ENCODE measurements around the gene STOX2. TPM values are rescaled to one million over a fixed set of nuclear protein-coding genes. Genes with fewer than 3 reads are reported as not detected.

STOX2 gene
- total and polyA plus RNA-seq, 2 of the 13 experiments (the other 11 are each of a cell fraction or from before 2014, with no cell fraction given), result 0.01 to 0.15 TPM

DNA sequence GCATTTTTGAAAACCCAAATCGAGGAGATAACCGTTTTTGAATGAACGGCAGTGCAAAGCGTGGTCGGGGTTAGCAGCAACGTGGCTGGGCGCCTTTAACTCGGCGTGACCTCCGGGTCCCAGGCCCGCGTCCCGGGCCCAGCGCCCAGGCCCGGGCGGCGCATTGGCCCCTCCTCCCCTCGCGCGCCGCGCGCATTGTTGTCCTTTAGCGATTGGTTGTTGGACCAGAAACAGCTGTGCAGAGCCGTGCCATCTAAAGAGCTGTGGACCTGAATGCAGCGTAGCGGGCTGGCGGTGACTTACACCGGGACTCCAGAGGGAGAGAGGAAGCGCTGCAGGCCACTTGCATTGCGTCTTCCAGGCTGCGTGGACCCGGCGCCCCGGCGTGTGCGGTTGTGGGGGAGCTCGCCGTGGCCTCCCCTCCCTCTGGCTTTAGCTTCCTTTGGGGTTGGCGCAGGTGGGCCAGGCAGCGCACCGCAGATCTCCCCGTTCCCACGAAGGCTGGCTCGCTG, at the start of gene STOX2 (continued):
- TF ChIP-seq SP2 (CRISPR knock-in tag; IDR thresholded peaks at IDR 0.05) (no peak), ZNF850 (CRISPR knock-in tag; conservative IDR thresholded peaks at IDR 0.05) (no peak), ZNF674 (CRISPR knock-in tag; IDR thresholded peaks at IDR 0.05; ENCODE audit: low read depth) (no peak), MIXL1 (CRISPR knock-in tag; IDR thresholded peaks at IDR 0.05) (no peak), ZNF276 (CRISPR knock-in tag; IDR thresholded peaks at IDR 0.05; ENCODE audit: low read depth) (no peak), ELF3 (CRISPR knock-in tag; IDR thresholded peaks at IDR 0.05) (no peak), ZFP82 (CRISPR knock-in tag; IDR thresholded peaks at IDR 0.05; ENCODE audit: borderline replicate concordance) (no peak), PHF20 (CRISPR knock-in tag; IDR thresholded peaks at IDR 0.05) (no peak), SMAD1 (CRISPR knock-in tag; IDR thresholded peaks at IDR 0.05; ENCODE audit: borderline replicate concordance, low read depth) (no peak), ZNF563 (CRISPR knock-in tag; IDR thresholded peaks at IDR 0.05) (no peak), SNRNP70 (IDR thresholded peaks at IDR 0.05; ENCODE audit: low read depth, low read length) (no peak), ZSCAN22 (CRISPR knock-in tag; IDR thresholded peaks at IDR 0.05) (no peak), SALL1 (CRISPR knock-in tag; IDR thresholded peaks at IDR 0.05) (no peak), ZNF331 (CRISPR knock-in tag; IDR thresholded peaks at IDR 0.05) (peak; percentile 64; the same call in 1 of the 2 replicates), CERS6 (CRISPR knock-in tag; IDR thresholded peaks at IDR 0.05) (no peak), HNRNPLL (IDR thresholded peaks at IDR 0.05; ENCODE audit: low read depth, low read length, poor library complexity, severe bottlenecking) (peak; percentile 55)
- TF ChIP-seq, protein P1, sequence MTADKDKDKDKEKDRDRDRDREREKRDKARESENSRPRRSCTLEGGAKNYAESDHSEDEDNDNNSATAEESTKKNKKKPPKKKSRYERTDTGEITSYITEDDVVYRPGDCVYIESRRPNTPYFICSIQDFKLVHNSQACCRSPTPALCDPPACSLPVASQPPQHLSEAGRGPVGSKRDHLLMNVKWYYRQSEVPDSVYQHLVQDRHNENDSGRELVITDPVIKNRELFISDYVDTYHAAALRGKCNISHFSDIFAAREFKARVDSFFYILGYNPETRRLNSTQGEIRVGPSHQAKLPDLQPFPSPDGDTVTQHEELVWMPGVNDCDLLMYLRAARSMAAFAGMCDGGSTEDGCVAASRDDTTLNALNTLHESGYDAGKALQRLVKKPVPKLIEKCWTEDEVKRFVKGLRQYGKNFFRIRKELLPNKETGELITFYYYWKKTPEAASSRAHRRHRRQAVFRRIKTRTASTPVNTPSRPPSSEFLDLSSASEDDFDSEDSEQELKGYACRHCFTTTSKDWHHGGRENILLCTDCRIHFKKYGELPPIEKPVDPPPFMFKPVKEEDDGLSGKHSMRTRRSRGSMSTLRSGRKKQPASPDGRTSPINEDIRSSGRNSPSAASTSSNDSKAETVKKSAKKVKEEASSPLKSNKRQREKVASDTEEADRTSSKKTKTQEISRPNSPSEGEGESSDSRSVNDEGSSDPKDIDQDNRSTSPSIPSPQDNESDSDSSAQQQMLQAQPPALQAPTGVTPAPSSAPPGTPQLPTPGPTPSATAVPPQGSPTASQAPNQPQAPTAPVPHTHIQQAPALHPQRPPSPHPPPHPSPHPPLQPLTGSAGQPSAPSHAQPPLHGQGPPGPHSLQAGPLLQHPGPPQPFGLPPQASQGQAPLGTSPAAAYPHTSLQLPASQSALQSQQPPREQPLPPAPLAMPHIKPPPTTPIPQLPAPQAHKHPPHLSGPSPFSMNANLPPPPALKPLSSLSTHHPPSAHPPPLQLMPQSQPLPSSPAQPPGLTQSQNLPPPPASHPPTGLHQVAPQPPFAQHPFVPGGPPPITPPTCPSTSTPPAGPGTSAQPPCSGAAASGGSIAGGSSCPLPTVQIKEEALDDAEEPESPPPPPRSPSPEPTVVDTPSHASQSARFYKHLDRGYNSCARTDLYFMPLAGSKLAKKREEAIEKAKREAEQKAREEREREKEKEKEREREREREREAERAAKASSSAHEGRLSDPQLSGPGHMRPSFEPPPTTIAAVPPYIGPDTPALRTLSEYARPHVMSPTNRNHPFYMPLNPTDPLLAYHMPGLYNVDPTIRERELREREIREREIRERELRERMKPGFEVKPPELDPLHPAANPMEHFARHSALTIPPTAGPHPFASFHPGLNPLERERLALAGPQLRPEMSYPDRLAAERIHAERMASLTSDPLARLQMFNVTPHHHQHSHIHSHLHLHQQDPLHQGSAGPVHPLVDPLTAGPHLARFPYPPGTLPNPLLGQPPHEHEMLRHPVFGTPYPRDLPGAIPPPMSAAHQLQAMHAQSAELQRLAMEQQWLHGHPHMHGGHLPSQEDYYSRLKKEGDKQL (CRISPR knock-in tag; IDR thresholded peaks at IDR 0.05; ENCODE audit: low read depth), result no peak
- TF ChIP-seq, protein P2, sequence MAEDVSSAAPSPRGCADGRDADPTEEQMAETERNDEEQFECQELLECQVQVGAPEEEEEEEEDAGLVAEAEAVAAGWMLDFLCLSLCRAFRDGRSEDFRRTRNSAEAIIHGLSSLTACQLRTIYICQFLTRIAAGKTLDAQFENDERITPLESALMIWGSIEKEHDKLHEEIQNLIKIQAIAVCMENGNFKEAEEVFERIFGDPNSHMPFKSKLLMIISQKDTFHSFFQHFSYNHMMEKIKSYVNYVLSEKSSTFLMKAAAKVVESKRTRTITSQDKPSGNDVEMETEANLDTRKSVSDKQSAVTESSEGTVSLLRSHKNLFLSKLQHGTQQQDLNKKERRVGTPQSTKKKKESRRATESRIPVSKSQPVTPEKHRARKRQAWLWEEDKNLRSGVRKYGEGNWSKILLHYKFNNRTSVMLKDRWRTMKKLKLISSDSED (CRISPR knock-in tag; IDR thresholded peaks at IDR 0.05), result no peak
- TF ChIP-seq, protein P3, sequence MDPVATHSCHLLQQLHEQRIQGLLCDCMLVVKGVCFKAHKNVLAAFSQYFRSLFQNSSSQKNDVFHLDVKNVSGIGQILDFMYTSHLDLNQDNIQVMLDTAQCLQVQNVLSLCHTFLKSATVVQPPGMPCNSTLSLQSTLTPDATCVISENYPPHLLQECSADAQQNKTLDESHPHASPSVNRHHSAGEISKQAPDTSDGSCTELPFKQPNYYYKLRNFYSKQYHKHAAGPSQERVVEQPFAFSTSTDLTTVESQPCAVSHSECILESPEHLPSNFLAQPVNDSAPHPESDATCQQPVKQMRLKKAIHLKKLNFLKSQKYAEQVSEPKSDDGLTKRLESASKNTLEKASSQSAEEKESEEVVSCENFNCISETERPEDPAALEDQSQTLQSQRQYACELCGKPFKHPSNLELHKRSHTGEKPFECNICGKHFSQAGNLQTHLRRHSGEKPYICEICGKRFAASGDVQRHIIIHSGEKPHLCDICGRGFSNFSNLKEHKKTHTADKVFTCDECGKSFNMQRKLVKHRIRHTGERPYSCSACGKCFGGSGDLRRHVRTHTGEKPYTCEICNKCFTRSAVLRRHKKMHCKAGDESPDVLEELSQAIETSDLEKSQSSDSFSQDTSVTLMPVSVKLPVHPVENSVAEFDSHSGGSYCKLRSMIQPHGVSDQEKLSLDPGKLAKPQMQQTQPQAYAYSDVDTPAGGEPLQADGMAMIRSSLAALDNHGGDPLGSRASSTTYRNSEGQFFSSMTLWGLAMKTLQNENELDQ (CRISPR knock-in tag; IDR thresholded peaks at IDR 0.05; ENCODE audit: borderline replicate concordance), result no peak
